Putamen (tissue), 1 donor: Measurements from ENCODE around the gene PAX8.
"Not testable (repeated sequence)": the region's sequence is repeated elsewhere in the genome, so short reads cannot be mapped to it uniquely, and the experiment has no call there.

ENCODE experiments used
- DNase-seq: peaks from one replicate; pipeline ENCODE4 v3.0.0-alpha.2; 2016; ENCODE audit warnings: low spot score

The PAX8 gene

DNA sequence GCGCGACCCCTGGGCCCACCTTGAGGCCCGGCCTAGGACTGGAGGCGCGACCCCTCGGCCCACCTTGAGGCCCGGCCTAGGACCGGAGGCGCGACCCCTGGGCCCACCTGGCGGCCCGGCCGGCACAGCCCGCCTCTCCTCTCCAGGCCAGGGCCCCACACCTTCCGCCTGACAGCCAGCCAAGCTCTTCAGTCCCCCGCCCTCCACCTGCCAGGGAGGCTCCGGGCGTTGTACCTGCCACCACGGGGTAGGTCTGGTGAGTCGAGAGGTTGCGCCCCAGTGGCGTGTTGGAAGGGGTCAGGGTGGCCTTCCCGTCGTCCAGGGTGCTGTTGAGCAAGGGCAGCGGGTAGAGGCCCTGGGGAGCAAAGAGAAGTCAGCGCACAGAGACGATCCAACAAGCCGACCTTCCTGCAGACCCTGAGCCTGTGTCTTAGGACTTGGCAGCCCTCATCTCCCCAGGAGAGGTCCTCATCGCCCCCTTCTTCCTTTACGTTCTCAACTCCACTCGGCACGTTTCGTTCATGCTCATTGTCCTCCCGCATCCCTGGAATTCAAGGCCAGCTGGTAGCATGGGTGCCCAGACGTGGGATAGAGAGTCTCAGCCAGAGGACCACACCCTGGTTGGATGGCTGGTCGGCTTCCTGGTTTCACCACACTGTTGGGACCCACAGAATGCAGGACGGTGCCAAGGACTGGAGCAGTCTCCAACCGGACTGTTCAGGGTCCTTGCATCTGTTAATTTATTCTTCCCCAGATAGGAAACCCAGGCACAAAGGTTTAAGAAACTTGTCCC lies 42.2 kb downstream of the PAX8 start:
- DNase-seq, result no peak

DNA sequence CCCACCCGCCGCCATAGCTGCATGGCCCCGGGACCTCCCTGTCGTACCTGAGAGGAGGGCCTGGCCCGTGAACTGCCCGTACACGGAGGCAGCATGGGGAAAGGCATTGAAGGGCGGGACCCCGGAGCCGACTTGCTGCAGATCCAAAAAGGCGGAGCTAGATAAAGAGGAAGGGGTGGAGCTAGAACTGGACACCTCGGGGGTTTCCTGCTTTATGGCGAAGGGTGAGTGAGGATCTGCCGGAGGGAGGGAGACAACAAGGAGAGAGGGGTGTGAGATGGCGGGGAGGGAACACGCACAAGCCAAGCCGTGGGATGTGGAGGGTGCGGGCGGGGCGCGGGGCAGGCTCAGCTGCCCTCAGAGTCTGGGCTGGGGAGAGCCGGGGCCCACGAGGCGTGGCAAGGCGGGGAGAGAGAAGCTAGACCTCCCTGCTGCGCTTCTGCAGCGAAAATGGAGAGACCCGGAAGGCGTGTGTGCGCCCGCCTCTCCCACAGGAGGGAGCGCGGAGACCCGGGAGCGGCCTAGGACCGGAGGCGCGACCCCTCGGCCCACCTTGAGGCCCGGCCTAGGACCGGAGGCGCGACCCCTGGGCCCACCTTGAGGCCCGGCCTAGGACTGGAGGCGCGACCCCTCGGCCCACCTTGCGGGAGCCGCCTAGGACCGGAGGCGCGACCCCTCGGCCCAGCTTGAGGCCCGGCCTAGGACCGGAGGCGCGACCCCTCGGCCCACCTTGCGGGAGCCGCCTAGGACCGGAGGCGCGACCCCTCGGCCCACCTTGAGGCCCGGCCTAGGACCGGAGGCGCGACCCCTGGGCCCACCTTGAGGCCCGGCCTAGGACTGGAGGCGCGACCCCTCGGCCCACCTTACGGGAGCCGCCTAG lies 43.1 kb downstream of the PAX8 start:
- DNase-seq, result not testable (repeated sequence)

DNA sequence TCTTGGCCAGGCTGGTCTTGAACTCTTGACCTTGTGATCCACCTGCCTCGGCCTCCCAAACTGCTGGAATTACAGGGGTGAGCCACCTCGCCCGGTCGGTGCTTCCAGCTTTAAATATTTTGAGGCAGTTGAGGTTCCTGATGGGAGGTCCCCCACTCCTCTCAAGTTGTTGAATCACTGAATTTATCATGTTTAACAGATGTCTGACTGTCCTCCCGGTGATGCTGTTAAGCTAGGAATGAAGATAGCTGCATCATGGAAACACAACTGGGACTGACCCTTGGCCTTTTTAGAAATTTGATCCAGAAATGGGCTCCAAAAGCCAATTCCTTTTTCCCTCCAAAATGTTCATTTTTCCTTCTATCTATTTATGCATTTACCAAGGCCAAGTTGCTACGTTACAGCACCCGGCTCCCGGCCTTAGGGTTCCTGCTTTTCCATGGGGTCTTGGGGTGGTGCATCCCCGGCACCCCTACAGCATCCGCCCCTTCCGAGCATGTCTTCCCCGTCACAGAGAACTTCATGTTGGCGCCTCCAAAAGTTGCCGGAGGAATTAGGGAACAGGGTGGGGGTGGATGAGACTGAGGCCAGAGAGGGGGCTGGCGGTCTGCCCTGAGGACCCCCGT lies 43.9 kb downstream of the PAX8 start:
- DNase-seq, result no peak

DNA sequence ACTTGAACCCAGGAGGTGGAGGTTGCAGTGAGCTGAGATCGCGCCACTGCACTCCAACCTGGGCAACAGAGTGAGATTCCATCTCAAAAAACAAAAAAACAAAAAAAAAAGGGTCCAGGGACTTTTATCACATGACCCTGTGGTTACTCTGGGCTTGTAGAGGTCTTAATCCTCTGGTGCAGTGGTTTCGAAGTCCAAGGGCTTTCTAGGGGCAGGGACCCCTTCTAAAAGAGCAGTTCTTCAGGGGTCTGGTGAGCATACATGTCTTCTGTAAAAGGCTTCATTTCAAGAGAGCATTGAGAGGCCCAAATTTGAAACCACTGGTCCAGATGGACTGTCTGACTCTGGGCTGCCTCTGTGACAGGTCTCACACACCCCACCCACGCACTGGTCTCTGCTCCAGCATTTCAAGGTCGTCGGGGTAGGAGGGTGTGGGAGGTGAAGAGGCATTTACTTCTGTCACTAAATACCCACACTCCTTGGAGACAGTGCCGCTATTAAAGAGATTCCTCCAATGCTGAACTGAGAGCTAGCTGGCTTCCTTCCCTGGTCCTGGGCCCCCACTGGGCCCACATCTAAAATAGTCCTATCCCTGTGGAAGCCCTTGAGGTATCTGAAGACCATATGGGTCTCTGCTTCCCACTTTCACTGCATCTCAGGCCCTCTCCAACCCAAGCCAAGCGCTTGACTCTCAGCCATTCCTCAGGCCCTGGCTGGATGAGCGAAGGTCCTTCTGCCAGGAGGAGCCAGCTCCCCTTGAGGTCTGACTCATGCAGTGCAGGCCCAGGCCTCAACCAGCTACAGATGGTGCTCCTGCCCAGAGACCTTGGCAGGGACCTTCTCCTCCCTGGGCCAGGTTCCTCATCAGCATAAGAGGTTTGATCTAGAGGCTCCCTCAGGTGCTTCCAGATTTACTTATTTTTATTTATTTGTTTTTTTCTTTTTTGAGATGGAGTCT lies 44.8 kb downstream of the PAX8 start:
- no peak for DNase-seq

DNA sequence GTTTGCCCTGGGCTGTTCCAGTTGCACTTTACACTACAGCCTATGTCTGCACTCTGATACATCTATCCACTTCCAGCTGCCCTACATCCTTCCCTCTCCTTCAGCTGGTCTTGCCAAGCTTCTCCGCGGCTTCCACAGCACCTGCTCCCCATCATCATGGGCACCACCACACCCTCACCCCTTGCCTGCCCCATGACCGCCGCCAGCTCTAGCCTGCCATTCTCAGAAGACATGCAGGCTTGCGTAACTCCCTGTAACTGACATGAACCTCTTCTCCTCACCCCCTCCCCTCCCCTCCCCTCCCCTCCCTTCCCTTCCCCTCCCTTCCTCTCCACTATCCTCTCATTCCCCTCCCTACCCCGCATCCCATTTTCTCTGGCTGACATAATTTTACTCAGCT lies 46.0 kb downstream of the PAX8 start:
- no peak for DNase-seq

DNA sequence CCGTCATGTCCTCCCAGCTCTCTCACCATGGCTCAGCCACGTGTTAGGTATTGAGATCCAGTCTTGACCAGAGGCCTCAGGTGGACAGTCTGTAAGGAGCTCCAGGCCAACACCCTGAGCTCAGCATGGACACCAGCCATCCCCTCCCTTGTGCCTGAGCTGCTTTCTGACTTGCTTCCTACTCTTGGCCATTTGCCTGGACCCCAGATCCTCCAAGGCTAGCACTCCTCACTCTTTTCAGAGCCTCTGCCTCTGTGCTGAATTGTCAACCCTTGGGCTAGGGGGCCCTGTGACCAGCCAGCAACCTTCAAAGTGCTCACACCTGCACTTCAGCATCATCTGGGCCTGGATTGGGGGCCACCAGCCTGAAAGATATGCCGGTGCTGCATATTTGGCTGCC lies 46.6 kb downstream of the PAX8 start:
- DNase-seq, result no peak

DNA sequence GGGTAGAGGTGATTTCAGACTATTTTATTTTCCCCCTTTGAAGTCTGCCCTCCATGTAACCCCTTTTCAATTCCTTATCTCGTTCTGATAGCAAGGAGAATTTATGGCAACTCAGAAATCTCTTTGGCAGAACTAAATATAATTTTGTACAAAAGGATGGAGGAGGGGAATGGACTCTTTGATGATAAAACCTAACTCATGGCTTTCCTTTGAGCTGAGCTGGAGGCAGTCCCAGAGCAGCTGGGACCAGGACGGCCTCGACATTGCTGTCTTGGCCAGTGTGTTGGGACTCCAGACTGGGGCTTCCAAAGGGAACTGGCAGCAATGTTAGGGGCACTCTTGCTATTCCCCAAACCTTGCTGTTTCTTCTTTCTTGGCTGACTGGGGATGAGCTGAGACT lies 47.7 kb downstream of the PAX8 start:
- no peak for DNase-seq

DNA sequence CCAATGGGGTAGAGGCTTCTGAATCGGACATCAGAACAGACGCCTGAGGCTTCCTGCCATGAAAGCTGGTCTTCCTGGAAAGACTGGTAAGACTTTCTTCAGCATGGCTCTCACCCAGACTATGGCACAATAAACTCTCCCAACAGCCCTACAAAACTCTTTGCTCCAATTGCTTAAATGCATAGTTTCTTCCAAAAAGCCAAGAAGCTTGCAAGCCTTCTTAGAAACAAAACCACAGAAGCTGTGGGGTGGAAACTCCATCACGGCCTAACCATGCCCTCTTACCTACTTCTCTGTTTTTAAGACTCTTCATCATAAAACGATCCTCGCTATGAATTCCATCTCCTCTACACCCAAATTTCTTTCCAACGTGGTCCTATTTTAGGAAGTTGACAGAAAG lies 48.2 kb downstream of the PAX8 start:
- DNase-seq, result no peak

DNA sequence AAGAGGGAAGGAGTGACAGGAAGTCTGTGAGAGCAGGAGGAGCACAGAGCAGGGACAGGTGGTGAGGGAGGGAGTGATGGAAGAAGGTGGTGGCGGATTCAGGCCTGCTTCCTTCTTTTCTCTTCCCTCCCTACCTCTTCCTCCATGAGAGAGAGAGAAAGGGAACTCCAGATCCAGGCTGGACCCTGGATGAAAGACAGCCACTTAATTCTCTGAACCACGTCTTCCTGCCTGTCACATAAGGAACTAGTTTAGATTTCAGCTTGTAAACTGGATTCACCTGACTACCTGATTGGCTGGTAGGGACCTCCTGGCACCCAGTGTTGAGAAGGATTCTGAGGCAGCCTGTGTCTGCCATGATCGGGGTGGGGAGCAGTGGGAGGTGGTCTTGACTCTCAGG lies 48.9 kb downstream of the PAX8 start:
- no peak for DNase-seq

DNA sequence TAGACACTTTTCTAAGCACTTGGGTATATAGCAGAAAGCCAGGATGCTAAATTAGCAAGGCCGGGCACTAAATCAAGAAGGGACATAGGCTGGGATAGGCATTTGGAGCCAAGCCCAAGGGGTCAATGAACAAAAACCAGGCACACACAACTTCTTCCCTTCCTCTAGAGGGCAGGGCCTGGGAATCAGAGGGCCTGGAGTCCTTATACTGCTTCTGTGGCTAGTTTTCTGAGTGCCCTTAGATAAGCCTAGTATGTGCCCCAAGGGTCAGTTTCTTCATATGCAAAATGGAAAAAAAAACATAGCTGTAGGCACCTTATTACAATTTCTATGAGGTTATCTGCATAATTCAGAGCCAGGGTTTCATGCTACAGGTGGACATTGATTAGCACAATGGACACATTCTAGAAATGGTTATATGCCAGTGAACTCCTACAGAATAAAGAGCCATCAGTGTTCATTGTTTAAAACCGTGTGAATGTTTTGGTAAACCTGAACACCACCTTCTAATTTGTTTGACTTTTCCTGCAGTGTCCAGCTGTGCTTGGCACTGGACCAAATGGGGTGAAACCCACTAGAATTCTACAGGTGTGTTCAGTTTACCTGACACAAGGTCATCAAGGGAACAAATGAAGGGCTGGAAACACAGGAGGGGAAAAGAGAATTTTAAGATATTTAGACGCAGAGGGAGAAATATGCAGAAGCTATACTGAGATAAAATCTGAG lies 49.6 kb downstream of the PAX8 start:
- DNase-seq, result no peak

DNA sequence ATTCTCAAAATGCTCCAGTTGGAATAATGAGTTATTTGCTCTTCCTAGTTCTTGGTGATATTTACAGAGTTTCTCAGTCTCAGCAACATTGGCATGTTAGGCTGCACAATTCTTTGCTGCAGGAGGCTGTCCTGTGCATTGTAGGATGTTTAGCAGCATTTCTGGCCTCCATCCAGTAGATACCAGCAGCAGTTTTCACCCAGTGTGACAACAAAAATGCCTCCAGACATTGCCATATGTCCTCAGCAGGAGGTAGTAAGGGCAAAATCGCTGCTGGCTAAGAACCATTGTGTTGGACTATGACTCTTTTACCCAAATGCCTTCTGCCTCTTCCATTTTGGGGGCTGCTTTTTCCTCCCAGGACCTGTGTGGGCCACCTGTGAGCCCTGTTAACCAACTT lies 50.4 kb downstream of the PAX8 start:
- no peak for DNase-seq

DNA sequence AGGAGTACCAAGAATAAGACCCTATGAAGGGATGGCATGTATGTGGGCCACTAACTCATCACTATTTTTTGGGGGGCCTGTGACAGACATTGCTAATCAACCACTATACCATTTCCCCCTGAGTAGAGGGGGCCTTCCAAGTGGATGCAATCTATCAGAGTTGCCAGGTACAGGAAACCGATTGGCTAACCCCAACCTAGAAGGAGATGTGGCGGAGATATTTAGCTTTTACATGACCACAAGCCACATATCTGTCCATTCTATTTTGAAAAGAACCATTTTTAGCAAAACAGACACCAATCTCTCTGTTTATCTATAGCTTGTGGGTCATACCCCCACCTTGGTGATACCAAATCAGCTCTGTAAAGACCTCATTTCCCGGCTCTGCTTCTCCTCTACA lies 51.0 kb downstream of the PAX8 start:
- no peak for DNase-seq

DNA sequence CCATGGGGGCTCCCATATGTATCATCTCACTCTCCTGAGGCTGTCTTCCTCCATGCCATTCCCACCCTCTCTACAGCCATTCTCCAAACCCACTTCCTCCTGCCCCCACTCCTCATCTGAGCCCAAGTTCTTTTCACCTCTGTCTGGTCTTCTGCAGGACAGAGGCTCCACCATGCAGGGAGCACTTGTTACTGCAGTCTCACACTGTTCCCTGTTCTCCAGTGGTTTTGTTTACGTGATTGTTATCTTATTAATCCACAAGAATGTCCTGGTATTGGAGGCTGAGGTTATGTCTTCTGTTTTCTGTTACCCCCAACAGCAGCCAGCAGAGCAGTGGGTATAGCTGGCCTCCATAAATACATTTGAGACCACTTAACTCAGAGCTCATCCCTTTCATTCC lies 51.4 kb downstream of the PAX8 start:
- no peak for DNase-seq

DNA sequence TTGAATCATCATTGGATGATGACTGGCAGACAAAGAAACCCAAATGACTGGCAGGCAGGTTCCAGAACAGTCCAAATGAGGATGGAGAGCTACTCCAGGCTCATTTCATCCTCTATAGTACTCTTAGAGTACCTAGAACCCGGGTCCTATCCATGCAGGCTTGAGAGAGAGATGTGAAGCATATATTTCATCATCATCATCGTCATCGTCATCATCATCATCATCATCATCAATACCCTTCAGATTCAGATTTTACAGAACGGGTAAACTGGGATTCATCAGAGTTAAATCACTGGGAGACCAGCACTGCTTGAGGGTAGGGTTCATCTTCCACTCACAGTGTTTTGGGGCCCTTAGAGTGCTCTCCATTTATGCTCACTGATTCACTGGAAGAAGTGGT lies 52.3 kb downstream of the PAX8 start:
- no peak for DNase-seq

DNA sequence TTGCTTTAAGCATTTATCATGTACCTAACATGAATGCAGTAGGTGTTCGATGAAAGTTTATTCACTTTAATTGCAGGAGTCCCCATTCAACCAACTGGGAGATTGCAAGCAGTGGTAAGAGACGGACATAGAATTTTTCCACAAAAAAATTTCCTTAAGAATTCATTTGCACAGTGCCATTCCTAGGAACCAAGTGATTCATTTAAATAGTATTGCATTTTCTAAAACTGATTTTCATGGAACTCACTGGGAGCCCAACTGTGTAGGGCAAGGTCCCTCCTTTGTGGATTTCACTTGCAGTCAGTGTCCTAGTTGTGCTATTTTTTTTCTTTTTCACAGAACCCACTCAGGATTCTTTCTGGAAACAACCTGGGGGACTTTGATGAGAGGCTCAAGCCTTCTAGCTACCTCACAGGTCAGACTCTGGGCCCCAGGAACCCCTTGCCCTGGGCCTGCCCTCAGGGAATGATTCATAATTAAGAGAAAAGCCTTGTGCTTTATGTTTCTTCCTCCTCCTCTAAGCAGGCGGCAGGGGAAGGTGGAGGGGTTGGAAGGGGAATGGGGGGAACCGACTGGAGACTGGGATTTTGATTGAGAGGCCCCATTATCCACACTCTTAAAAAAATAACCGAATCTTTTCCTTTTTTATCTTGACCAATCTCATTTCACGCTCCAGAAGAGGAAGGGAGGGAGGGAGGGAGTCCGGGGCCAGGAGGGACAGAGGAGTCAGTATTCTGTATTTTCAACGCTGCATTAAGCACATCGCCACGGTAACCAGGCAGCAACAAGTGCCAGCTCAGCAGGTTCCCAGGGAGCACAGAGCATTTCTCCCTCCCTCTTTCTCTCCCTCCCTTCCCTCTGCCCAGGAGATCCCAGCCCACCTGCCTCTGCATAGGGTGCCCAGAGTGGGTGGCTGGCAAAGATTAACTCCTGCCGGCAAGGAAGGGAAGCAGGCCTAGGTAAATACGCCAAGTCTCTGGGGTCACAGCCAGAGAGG lies 53.2 kb downstream of the PAX8 start:
- DNase-seq, result no peak

DNA sequence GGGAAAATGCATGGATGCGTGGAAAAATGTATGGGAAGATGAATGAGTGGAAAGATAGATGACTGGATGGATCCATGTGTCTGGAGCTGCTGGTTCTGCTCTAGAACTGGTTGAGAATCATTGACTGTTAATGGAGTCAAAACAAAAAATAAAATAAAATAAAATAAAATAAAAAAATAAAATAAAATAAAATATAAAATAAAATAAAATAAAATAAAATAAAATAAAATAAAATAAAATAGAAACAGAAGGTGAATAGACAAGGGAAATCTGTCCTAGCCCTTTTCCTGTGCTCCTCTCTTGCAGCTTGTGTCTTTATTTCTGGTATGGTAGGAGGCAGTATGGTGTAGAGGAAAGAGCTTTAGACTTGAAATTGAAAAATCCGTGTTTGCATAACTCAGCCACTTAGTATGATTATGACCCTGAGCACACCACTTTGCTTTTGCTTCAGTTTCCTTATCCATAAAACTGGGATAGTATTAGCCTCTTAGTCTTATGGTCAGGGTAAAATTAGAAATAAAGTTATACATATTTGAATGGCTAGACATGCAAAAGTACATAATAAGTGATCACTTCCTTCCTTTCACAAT lies 54.0 kb downstream of the PAX8 start:
- no peak for DNase-seq

DNA sequence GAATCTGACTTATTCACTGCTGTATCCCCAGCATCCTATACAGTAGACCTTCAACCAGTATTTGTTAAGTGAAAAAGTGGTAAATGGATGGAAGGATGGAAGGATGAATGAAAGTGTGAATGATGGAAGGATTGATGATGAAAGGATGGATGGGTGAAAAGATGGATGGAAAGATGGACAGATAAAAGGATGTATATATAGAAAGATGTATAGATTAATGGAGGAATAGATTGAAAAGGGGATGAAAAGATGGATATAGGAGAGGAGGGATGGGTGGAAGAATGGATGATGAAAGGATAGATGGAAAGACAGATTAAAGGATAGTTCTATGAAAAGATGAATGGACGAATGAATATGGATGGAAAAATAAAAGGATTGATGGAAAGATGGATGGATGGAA lies 54.9 kb downstream of the PAX8 start:
- DNase-seq, result no peak

DNA sequence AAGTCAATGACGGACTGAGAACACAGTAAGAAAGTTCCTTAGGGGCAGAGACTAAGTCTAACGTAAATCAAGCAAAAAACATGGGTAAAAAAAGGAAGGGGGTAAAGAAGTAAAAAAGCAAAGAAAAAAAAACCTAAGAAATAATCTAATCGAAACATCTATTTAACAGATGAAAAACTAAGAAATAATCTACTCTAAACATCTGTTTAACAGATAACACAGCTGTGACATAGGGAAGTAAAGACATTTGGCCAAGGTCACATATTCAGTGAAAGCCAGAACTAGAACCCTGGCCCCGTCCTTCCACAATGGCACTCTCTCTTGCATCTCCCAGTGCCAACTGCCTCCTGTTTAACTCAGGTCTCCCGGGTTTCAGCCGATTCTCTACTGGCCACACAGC lies 56.9 kb downstream of the PAX8 start:
- no peak for DNase-seq

DNA sequence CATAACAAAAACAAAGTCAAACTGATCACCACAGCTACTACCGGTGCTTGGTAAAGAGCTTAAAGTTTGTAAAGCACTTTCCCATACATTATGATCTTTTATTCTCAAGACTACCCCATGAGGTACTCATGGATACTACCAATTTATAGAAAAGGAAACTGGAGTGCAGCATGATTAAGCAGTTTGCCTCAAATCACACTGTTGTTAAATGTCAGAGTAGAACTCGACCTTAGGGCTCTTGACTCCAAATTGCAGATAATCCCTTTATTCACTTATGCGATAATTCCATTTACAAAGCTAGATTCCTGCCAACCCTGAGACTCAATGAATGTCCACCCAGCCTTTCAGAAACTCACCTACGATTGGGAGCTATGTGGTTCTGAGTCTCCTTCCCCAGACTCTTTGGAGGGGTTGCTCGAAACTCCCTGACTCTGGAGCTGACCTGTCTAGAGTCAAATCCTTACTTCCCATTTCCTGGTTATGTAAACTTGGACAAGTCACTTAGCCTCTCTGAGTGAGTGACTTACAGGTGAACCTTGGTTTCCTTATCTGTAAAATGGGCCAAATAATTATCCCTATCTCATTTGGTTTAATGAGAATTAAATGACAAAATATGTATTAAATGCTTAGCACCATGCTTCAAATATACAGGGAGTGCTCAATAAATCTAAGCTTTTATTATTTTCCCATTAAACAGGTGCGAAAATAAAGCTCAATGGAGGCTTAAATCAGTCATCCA lies 57.6 kb downstream of the PAX8 start:
- DNase-seq, result no peak
